GM21447 (cell line): Measurements from ENCODE around the gene TRIM65.
A peak's percentile ranks its signal among the peaks of the same experiment; 100 is the strongest.
"Not testable (repeated sequence)": the region's sequence is repeated elsewhere in the genome, so short reads cannot be mapped to it uniquely, and the experiment has no call there.

Experiments
- ATAC-seq: cut with Tn5 transposase; IDR thresholded peaks from one replicate; pipeline ENCODE4 v1.9.1; 2021; ENCODE audit not compliant: unreplicated experiment

Gene TRIM65

GRCh38 chr17:75876190-75876937 lies 20.4 kb downstream of the TRIM65 start:
- ATAC-seq: no peak

DNA sequence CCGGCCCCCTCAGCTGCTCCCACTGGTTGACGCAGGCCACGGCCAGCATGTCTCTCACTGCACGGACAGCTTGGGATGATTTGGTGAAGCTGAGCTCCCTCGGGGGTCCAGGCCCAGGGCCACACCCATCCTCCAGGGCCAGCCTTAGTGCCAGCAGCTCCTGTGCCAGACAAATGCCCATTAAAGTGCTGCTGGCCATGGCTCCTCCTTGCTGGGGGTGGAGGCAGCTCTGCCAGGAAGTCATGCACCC lies 20.9 kb downstream of the TRIM65 start:
- no peak for ATAC-seq

DNA sequence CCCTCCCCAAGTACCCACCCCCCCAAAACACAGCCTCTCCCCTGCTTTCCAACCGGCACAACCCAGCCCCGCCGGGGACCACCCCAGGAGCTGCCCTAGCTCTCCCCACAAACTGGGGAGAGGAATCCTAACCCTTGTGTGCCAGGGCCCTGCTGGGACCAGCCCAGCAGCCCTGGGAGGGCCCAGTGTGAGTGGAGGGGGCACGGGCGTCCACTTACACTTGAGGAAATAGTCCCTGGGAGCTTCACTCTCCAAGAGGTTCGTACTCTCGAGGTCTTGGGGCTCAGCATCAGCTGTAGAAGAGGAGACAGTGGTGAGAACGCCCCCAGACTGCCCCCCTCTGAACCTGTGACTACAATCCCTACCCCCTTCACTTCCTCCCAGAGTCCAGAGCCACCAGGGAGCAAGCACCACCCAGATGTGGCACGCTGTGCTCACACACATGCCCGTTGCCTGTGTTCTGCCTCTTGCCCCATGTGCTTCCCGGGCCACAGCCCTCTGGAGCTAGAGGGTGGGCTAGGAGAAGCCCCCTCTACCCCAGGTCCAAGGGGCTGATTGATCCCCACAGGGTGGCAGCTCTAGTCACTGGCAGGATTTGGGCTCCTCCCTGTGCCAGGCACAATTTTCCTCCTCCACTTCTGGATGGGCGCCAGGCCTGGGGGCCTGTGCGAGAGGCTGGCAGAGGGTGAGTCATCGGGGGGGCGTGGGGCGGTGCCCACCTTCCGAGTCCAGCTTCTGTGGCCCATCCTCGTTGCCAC lies 21.4 kb downstream of the TRIM65 start:
- no peak for ATAC-seq

- ATAC-seq: no peak
Measured at GRCh38 chr17:75874323-75875181, 22.2 kb downstream of the TRIM65 start.

- ATAC-seq: no peak
Measured at GRCh38 chr17:75873587-75874322, 23.0 kb downstream of the TRIM65 start.

- ATAC-seq: no peak
Measured at GRCh38 chr17:75872434-75873351, 24.1 kb downstream of the TRIM65 start.

GRCh38 chr17:75870228-75870627 lies 26.5 kb downstream of the TRIM65 start:
- ATAC-seq: not testable (repeated sequence)

DNA sequence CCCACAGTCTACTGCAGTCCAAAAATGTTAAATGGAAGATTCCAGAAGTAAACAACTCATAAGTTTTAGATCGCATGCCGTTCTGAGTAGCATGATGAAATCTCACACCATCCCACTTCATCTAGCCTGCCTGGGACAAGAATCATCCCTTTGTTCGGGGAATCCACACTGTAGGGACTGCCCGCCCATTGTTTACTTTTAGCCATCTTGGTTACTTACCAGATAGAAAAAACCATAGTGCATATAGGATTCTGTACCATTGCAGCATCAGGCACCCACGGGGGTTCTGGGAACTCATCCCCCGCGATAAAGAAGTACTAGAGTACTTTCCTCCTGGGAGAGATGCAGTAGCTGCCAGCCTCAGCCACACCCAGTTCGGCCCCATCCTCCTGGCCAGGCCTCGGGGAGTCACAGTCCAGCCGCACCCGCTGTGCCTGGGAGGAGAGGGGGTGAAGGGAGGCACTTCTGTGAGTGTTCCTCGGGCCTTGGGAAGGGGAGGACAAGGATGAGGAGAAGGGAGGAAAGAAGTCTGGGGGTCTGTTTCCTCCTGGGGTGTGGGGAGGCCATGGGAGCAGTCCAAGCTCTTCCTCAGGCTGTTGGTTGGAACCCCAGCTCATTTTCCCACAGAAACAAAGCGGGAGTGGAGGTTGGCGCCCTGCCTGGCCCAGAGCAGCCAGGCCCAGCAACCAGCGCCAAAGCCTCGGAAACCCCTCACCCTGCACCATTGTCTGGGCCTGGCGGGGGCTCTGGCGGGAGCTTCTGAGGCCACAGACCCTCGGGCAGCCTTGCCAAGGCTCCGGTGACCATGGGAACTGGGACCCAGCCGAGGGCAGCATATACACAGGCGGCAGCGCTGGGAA lies 27.2 kb downstream of the TRIM65 start:
- ATAC-seq: no peak

GRCh38 chr17:75868730-75869281 lies 27.9 kb downstream of the TRIM65 start:
- ATAC-seq: not testable (repeated sequence)

GRCh38 chr17:75865404-75866188 lies 31.2 kb downstream of the TRIM65 start:
- not testable (repeated sequence) for ATAC-seq

DNA sequence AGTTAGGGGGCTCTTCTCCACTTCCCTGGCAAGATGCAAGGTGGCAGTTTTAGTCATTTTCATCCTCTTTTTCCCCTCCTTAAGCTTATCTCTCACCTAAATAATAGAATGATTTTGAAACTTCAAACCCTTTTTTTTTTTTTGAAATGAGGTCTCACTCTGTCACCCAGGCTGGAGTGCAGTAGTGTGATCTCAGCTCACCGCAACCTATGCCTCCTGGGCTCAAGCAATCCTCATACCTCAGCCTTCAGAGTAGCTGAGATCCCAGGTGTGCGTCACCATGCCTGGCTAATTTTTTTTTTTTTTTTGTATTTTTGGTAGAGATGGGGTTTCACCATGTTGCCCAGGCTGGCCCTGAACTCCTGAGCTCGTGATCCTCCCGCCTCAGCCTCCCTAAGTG lies 31.9 kb downstream of the TRIM65 start:
- not testable (repeated sequence) for ATAC-seq

GRCh38 chr17:75864448-75864871 lies 32.3 kb downstream of the TRIM65 start:
- ATAC-seq: peak; percentile 93

- no peak for ATAC-seq
Measured at GRCh38 chr17:75861927-75862317, 34.8 kb downstream of the TRIM65 start.

DNA sequence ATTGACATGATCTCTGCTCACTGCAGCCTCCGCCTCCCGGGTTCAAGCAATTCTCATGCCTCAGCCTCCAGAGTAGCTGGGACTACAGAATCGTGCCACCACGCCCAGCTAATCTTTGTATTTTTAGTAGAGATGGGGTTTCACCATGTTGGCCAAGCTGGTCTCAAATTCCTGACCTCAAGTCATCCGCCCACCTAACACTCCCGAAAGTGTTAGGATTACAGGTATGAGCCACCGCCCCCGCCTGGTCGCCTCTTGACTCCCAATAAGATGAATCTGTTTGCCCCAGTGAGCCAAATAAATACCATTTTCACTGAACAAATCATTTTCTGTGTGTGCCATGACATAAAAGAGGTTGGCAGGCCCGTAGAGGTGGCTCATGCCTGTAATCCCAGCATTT lies 37.4 kb downstream of the TRIM65 start:
- not testable (repeated sequence) for ATAC-seq

DNA sequence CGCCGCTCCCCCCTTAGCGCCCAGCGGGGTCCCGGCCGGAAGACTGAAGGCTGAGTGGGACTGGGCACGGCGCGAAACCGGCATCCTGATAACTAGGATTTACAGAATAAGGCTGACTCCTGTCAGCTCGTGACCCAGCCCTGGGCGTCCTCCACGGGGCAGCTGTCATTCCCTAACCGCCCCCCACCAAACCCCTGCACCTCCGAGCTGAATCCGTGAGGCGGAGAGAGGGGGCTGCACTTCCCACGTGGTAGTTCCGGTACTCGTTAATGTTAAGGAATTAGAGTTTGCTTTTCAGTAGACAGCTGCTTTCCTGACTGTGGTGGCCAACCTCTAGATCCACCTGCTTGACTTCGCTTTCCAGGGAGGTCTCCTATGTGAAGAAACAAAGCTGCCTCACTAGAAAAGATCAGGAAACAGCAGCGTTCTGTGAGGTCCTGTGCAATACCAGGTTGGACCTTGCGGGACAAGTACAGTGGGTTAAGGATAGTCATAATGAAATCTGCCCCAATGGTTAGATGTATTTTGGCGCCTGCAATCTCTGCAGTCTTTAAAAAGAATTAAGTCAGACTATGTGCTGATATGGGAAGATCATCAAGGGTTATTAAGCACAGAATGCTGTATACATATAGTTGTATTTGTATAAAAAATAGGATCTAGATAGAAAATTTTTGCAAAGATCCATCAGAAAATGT lies 40.5 kb downstream of the TRIM65 start:
- no peak for ATAC-seq

DNA sequence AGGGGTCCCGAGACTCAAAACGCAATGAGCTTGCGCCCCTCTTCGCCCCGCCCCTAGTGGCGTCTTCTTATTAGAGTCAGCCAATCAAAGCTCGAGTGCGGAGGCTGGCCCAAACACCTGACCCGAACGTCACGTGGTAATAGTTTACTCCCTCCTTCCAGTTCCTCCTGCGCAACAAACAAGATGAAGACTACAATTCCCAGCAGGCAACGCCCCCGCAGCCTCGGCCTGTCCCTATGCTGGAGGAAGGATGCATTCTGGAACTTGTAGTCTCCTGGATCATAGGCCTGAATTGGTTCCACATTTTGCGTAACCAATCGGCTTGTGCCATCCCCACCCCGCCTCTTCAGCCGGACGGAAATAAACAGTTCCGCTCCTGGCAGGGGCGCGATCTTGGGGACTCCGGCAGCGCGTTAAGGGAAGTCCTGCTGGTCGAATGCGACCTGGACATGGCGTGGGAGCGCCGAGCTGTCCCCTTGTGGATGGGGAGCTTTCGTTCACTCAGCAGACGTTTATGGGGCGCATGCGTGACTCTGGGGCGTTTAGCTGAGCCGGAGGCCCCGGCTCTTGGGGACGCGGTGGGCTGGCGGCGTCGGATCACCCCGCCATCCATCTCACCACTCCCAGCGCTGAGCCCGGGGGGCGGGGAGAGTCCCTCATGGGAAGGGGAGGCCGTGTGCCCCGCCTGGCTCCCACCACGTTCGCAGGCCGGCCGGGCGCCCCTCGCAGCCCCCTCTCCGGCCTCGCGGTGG lies 41.3 kb downstream of the TRIM65 start, which contains the start of gene WBP2:
WBP2 (minus strand) TSS at position 26 of the 752 bp plus-strand sequence. CDS start 38 bp downstream, outside the sequence.
- peak; percentile 80 for ATAC-seq
